Endodermal cell (in vitro differentiated cells): ENCODE results near the gene TMEM154. TPM values are rescaled to one million over a fixed set of nuclear protein-coding genes. Genes with fewer than 3 reads are reported as not detected.

Source experiments
- DNase-seq: peaks from one replicate; pipeline ENCODE4 v3.0.0-alpha.2; 2017
- H3K27ac ChIP-seq: 2 replicates; pipeline ENCODE4 v1.5.1; 2013; ENCODE audit warnings: mild to moderate bottlenecking, low read depth, low read length, moderate library complexity
- H3K27me3 ChIP-seq: 2 replicates; pipeline ENCODE4 v1.6.1; 2013; ENCODE audit warnings: mild to moderate bottlenecking, low read length, moderate library complexity; ENCODE audit not compliant: insufficient read depth, control insufficient read depth, poor library complexity, severe bottlenecking
- H3K36me3 ChIP-seq: 2 replicates; pipeline ENCODE4 v1.7.0; 2013; ENCODE audit warnings: mild to moderate bottlenecking, low read length, moderate library complexity; ENCODE audit not compliant: control insufficient read depth, insufficient read depth
- H3K4me1 ChIP-seq: one replicate; pipeline ENCODE4 v1.7.0; 2013; ENCODE audit warnings: low read length; ENCODE audit not compliant: control insufficient read depth, insufficient read depth
- H3K4me3 ChIP-seq: 2 replicates; pipeline ENCODE4 v1.5.1; 2013; ENCODE audit warnings: mild to moderate bottlenecking, low read length, moderate library complexity
- H3K9ac ChIP-seq: 2 replicates; pipeline ENCODE4 v1.6.1; 2013; ENCODE audit warnings: mild to moderate bottlenecking, low read length, moderate library complexity; ENCODE audit not compliant: poor library complexity, severe bottlenecking; ENCODE audit errors: extremely low read depth
- H3K9me3 ChIP-seq: 2 replicates; pipeline ENCODE4 v1.6.1; 2013; ENCODE audit warnings: mild to moderate bottlenecking, low read length, moderate library complexity; ENCODE audit not compliant: control insufficient read depth
- H3K27ac Mint-ChIP-seq: 2 replicates; pipeline ENCODE4 v1.8.0; 2020; ENCODE audit warnings: mixed read lengths
- H3K27me3 Mint-ChIP-seq: 2 replicates; pipeline ENCODE4 v1.8.0; 2021; ENCODE audit warnings: mild to moderate bottlenecking, mixed read lengths; ENCODE audit not compliant: insufficient read depth
- H3K36me3 Mint-ChIP-seq: 2 replicates; pipeline ENCODE4 v1.8.0; 2020; ENCODE audit warnings: low read depth, mixed read lengths
- H3K4me1 Mint-ChIP-seq: 2 replicates; pipeline ENCODE4 v1.8.0; 2020; ENCODE audit warnings: mixed read lengths
- H3K4me3 Mint-ChIP-seq: 2 replicates; pipeline ENCODE4 v1.8.0; 2020; ENCODE audit warnings: mild to moderate bottlenecking, moderate library complexity, mixed read lengths
- H3K9me3 Mint-ChIP-seq: 2 replicates; pipeline ENCODE4 v1.8.0; 2020; ENCODE audit warnings: mild to moderate bottlenecking, mixed read lengths
- CTCF ChIP-seq: fragments of 200-600 bp; sonication (generic); conservative IDR thresholded peaks from 2 replicates; pipeline ENCODE4 v1.5.0; 2021; ENCODE audit warnings: antibody characterized with exemption, mild to moderate bottlenecking
- WGBS, 2 experiments: methylation state at CpG; one replicate each; pipeline versions ENCODE4 v1.1.5 to v1.1.7; 2013; ENCODE audit warnings: missing lambda C conversion rate in 2 of 2, mixed read lengths in 1 of 2; ENCODE audit not compliant: insufficient coverage in 1 of 2, insufficient read length in 1 of 2; 5-methylcytosine and 5-hydroxymethylcytosine counted together
- total RNA-seq, 2 donors: library from RNA; stranded (reverse); fragmentation: NEBNext Ultra II Directional in 1 of 2; extraction: Animal tissue kit (Norgen Biotek cat#: 25700) in 1 of 2; gene quantifications; 2 replicates in 1 of 2; 3 replicates in 1 of 2; pipeline ENCODE4 v1.2.1, GENCODE V29; 2021

TMEM154 gene
- total RNA-seq, 2 donors from 2014 or later: 0.81 to 1.6 TPM

DNA sequence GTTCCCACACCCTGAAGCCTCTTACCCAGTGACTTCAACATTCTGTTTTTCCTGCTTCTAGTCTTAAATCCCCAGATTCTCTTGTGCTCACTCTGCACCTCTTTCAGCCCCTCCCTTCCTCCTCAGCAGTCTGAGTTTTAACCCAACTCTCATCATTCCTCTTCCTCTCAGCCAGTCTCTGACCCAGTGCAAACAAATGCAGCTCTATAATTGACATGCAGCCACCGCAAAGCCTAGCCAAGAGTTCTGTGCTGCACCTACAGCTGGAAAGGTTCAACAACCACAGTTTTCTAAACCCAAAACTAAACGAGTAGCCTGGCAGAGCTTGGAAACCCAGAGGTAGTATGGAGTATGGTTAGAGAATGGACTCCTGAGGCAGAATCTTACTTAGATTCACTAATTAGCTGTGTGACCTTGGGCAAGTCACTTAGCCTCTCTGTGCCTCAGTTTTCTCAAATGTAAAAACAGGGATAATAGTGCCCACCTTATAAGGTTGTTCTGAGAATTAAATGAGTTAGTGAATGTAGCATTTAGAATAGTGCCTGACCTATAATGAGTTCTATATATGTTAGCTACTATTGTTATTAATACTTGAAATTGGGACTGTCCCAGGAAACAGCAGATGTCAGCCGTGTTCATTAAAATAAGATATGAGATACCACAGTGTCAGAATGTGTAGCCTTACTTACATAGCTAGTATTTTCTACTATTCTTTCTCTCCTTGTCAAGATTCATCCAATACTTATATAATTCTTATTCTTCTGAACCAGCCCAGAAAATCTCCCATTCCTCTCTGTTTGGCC lies 3.5 kb downstream of the TMEM154 start:
- H3K9me3 Mint-ChIP-seq: no peaks in the 10 kb centered on the region
- no peak overlapping the region for H3K9ac ChIP-seq
- H3K27ac Mint-ChIP-seq: no peak overlapping the region
- no peak for DNase-seq
- H3K9me3 ChIP-seq: no peaks in the 10 kb centered on the region
- peaks cover 29% of the 10 kb centered on the region for H3K4me1 Mint-ChIP-seq
- H3K36me3 Mint-ChIP-seq: no peaks in the 10 kb centered on the region
- H3K4me3 ChIP-seq: no peak overlapping the region
- peaks cover 4% of the 10 kb centered on the region for H3K27me3 Mint-ChIP-seq
- no peak for TF ChIP-seq CTCF
- H3K27ac ChIP-seq: no peak overlapping the region
- H3K4me3 Mint-ChIP-seq: no peak overlapping the region
- H3K27me3 ChIP-seq: peaks cover 5% of the 10 kb centered on the region
- WGBS, 2 experiments: 88 to 95% methylated on average over 2 to 3 of the region's 3 CpGs
- H3K36me3 ChIP-seq: no peaks in the 10 kb centered on the region
- H3K4me1 ChIP-seq: peaks cover 6% of the 10 kb centered on the region

- H3K27ac Mint-ChIP-seq: no peak overlapping the region
- H3K9me3 ChIP-seq: no peaks in the 10 kb centered on the region
- no peak overlapping the region for H3K9ac ChIP-seq
- H3K36me3 Mint-ChIP-seq: no peaks in the 10 kb centered on the region
- H3K4me3 ChIP-seq: no peak overlapping the region
- H3K27me3 ChIP-seq: peaks cover 3% of the 10 kb centered on the region
- H3K4me3 Mint-ChIP-seq: no peak overlapping the region
- peaks cover 6% of the 10 kb centered on the region for H3K4me1 ChIP-seq
- no peaks in the 10 kb centered on the region for H3K27me3 Mint-ChIP-seq
- no peaks in the 10 kb centered on the region for H3K36me3 ChIP-seq
- H3K27ac ChIP-seq: no peak overlapping the region
- TF ChIP-seq CTCF: no peak
- H3K4me1 Mint-ChIP-seq: peaks cover 25% of the 10 kb centered on the region
- 67 to 76% methylated on average over 3 of the region's 3 CpGs for WGBS, 2 experiments
- H3K9me3 Mint-ChIP-seq: peaks cover 2% of the 10 kb centered on the region
- no peak for DNase-seq
Observed at GRCh38 chr4:152674359-152674758, 5.4 kb downstream of the TMEM154 start.

- TF ChIP-seq CTCF: no peak
- Mint-ChIP-seq H3K36me3 (no peaks in the 10 kb centered on the region), H3K9me3 (peaks cover 2% of the 10 kb centered on the region), H3K4me1 (peaks cover 21% of the 10 kb centered on the region), H3K27ac (no peak overlapping the region), H3K4me3 (no peak overlapping the region), H3K27me3 (no peaks in the 10 kb centered on the region)
- WGBS, 2 experiments: 94 to 98% methylated on average over 4 of the region's 4 CpGs
- no peaks in the 10 kb centered on the region for H3K4me1 ChIP-seq
- H3K9me3 ChIP-seq: no peaks in the 10 kb centered on the region
- no peak overlapping the region for H3K4me3 ChIP-seq
- no peak overlapping the region for H3K27ac ChIP-seq
- no peak for DNase-seq
- H3K27me3 ChIP-seq: no peaks in the 10 kb centered on the region
- no peaks in the 10 kb centered on the region for H3K36me3 ChIP-seq
- no peak overlapping the region for H3K9ac ChIP-seq
Observed at GRCh38 chr4:152673489-152673888, 6.3 kb downstream of the TMEM154 start.
